ENCODE measurements around the gene FBXW8. TPM values are rescaled to one million over a fixed set of nuclear protein-coding genes. Genes with fewer than 3 reads are reported as not detected.

The FBXW8 gene
- total RNA-seq, 3 donors from 2014 or later (not counting 1 experiment from before 2014, with no cell fraction given), result 11.5 to 16.0 (median 13.5) TPM

GRCh38 chr12:117034249-117034648 is 123.5 kb downstream of the FBXW8 start:
- no peaks in the 10 kb centered on the region for H3K36me3 ChIP-seq (ENCODE audit: control insufficient read depth, insufficient read depth, low read length)
- TF ChIP-seq CTCF (IDR thresholded peaks at IDR 0.05), result no peak
- peaks cover 4 to 19% of the 10 kb centered on the region in 2 donors for H3K4me1 Mint-ChIP-seq
- no peaks in the 10 kb centered on the region for H3K9me3 Mint-ChIP-seq
- peaks cover 6% of the 10 kb centered on the region for H3K36me3 Mint-ChIP-seq
- H3K9me3 ChIP-seq (ENCODE audit: control insufficient read depth, insufficient read depth, low read length), result no peaks in the 10 kb centered on the region
- ATAC-seq, result no peak
- peaks cover 3% of the 10 kb centered on the region for H3K27me3 ChIP-seq (ENCODE audit: control insufficient read depth, insufficient read depth, low read length)
- peaks cover 18% of the 10 kb centered on the region for H3K4me1 ChIP-seq (ENCODE audit: control insufficient read depth, insufficient read depth, low read length)
- no peak overlapping the region for H3K4me3 Mint-ChIP-seq
- no peak overlapping the region for H3K4me3 ChIP-seq (ENCODE audit: low read length)
- no peak overlapping the region for H3K27ac ChIP-seq (ENCODE audit: low read length)
- H3K27me3 Mint-ChIP-seq (ENCODE audit: low read depth in 2 of 2), result peaks cover 0 to 5% of the 10 kb centered on the region in 2 donors
- intact Hi-C loops (cut with micrococcal nuclease), result no loop called here
- DNase-seq, result no peak
- WGBS (ENCODE audit: insufficient coverage), result 95% methylated on average over 10 of the region's 10 CpGs
- H3K27ac Mint-ChIP-seq, result no peak overlapping the region

GRCh38 chr12:117034701-117035151 is 124.0 kb downstream of the FBXW8 start:
- Mint-ChIP-seq H3K9me3 (no peaks in the 10 kb centered on the region), H3K27ac (no peak overlapping the region), H3K27me3 (ENCODE audit: low read depth in 2 of 2) (peaks cover 0 to 5% of the 10 kb centered on the region in 2 donors), H3K4me1 (peaks cover 4 to 19% of the 10 kb centered on the region in 2 donors), H3K36me3 (peaks cover 6% of the 10 kb centered on the region), H3K4me3 (no peak overlapping the region)
- Histone ChIP-seq H3K4me1 (ENCODE audit: control insufficient read depth, insufficient read depth, low read length) (peaks cover 18% of the 10 kb centered on the region), H3K27me3 (ENCODE audit: control insufficient read depth, insufficient read depth, low read length) (peaks cover 3% of the 10 kb centered on the region), H3K36me3 (ENCODE audit: control insufficient read depth, insufficient read depth, low read length) (no peaks in the 10 kb centered on the region), H3K4me3 (ENCODE audit: low read length) (no peak overlapping the region), H3K9me3 (ENCODE audit: control insufficient read depth, insufficient read depth, low read length) (no peaks in the 10 kb centered on the region), H3K27ac (ENCODE audit: low read length) (no peak overlapping the region)
- intact Hi-C loops (cut with micrococcal nuclease), result no loop called here
- no peak for TF ChIP-seq CTCF (IDR thresholded peaks at IDR 0.05)
- ATAC-seq (no peak), DNase-seq (no peak)
- 94% methylated on average over 17 of the region's 17 CpGs for whole genome bisulfite sequencing (ENCODE audit: insufficient coverage)

GRCh38 chr12:117035287-117035686 is 124.5 kb downstream of the FBXW8 start:
- DNase-seq (no peak), ATAC-seq (no peak)
- Histone ChIP-seq H3K36me3 (ENCODE audit: control insufficient read depth, insufficient read depth, low read length) (no peaks in the 10 kb centered on the region), H3K4me1 (ENCODE audit: control insufficient read depth, insufficient read depth, low read length) (peaks cover 18% of the 10 kb centered on the region), H3K27ac (ENCODE audit: low read length) (no peak overlapping the region), H3K4me3 (ENCODE audit: low read length) (no peak overlapping the region), H3K9me3 (ENCODE audit: control insufficient read depth, insufficient read depth, low read length) (no peaks in the 10 kb centered on the region), H3K27me3 (ENCODE audit: control insufficient read depth, insufficient read depth, low read length) (peaks cover 3% of the 10 kb centered on the region)
- H3K4me3 Mint-ChIP-seq, result no peak overlapping the region
- peaks cover 0 to 5% of the 10 kb centered on the region in 2 donors for H3K27me3 Mint-ChIP-seq (ENCODE audit: low read depth in 2 of 2)
- H3K9me3 Mint-ChIP-seq, result no peaks in the 10 kb centered on the region
- H3K27ac Mint-ChIP-seq, result no peak overlapping the region
- intact Hi-C loops (cut with micrococcal nuclease), result no loop called here
- H3K36me3 Mint-ChIP-seq, result peaks cover 3% of the 10 kb centered on the region
- H3K4me1 Mint-ChIP-seq, result peaks cover 3 to 19% of the 10 kb centered on the region in 2 donors
- WGBS (ENCODE audit: insufficient coverage), result 77% methylated on average over 6 of the region's 8 CpGs
- TF ChIP-seq CTCF (IDR thresholded peaks at IDR 0.05), result no peak

GRCh38 chr12:117036046-117036445 is 125.3 kb downstream of the FBXW8 start:
- no peaks in the 10 kb centered on the region for H3K9me3 ChIP-seq (ENCODE audit: control insufficient read depth, insufficient read depth, low read length)
- peaks cover 0 to 5% of the 10 kb centered on the region in 2 donors for H3K27me3 Mint-ChIP-seq (ENCODE audit: low read depth in 2 of 2)
- no peaks in the 10 kb centered on the region for H3K9me3 Mint-ChIP-seq
- peaks cover 3% of the 10 kb centered on the region for H3K27me3 ChIP-seq (ENCODE audit: control insufficient read depth, insufficient read depth, low read length)
- H3K27ac ChIP-seq (ENCODE audit: low read length), result no peak overlapping the region
- no peaks in the 10 kb centered on the region for H3K36me3 Mint-ChIP-seq
- DNase-seq (no peak), ATAC-seq (no peak)
- no peak for TF ChIP-seq CTCF (IDR thresholded peaks at IDR 0.05)
- 97% methylated on average over 9 of the region's 9 CpGs for WGBS (ENCODE audit: insufficient coverage)
- H3K4me1 Mint-ChIP-seq, result peaks cover 0 to 25% of the 10 kb centered on the region in 2 donors
- H3K27ac Mint-ChIP-seq, result no peak overlapping the region
- no peaks in the 10 kb centered on the region for H3K36me3 ChIP-seq (ENCODE audit: control insufficient read depth, insufficient read depth, low read length)
- intact Hi-C loops (cut with micrococcal nuclease), result no loop called here
- H3K4me1 ChIP-seq (ENCODE audit: control insufficient read depth, insufficient read depth, low read length), result peaks cover 18% of the 10 kb centered on the region
- no peak overlapping the region for H3K4me3 ChIP-seq (ENCODE audit: low read length)
- no peak overlapping the region for H3K4me3 Mint-ChIP-seq
